GM19025 (cell line): ENCODE measurements around the gene USP25.

Experiments
- ATAC-seq: cut with Tn5 transposase; IDR thresholded peaks from one replicate; pipeline ENCODE4 v1.9.1; 2021; ENCODE audit warnings: mild to moderate bottlenecking, low read depth, moderate library complexity; ENCODE audit not compliant: unreplicated experiment

Gene USP25

GRCh38 chr21:15797577-15798363 lies 68.0 kb downstream of the USP25 start:
- ATAC-seq = no peak

GRCh38 chr21:15801352-15801863 lies 71.6 kb downstream of the USP25 start:
- no peak for ATAC-seq

- ATAC-seq = no peak
These were observed 74.6 kb downstream of the USP25 start for GRCh38 chr21:15804247-15805005.

GRCh38 chr21:15809065-15809464 lies 79.3 kb downstream of the USP25 start:
- no peak for ATAC-seq

GRCh38 chr21:15809818-15810217 lies 80.0 kb downstream of the USP25 start:
- no peak for ATAC-seq

GRCh38 chr21:15815285-15815684 lies 85.5 kb downstream of the USP25 start:
- ATAC-seq = no peak

GRCh38 chr21:15820327-15820726 lies 90.5 kb downstream of the USP25 start:
- ATAC-seq = no peak

GRCh38 chr21:15820852-15821379 lies 91.1 kb downstream of the USP25 start:
- no peak for ATAC-seq

- ATAC-seq = no peak
These were observed 93.8 kb downstream of the USP25 start for GRCh38 chr21:15823486-15824150.

GRCh38 chr21:15825700-15826099 lies 95.9 kb downstream of the USP25 start:
- ATAC-seq = no peak

GRCh38 chr21:15826147-15826780 lies 96.5 kb downstream of the USP25 start:
- no peak for ATAC-seq

- no peak for ATAC-seq
These were observed 97.3 kb downstream of the USP25 start for GRCh38 chr21:15826908-15827601.

GRCh38 chr21:15831497-15831896 lies 101.7 kb downstream of the USP25 start:
- ATAC-seq = no peak

GRCh38 chr21:15837645-15838044 lies 107.9 kb downstream of the USP25 start:
- ATAC-seq = no peak

- no peak for ATAC-seq
These were observed 109.2 kb downstream of the USP25 start for GRCh38 chr21:15839026-15839425.

- no peak for ATAC-seq
These were observed 109.8 kb downstream of the USP25 start for GRCh38 chr21:15839601-15840000.

- no peak for ATAC-seq
These were observed 110.6 kb downstream of the USP25 start for GRCh38 chr21:15840406-15840805.

- ATAC-seq = no peak
These were observed 112.2 kb downstream of the USP25 start for GRCh38 chr21:15841856-15842564.

- ATAC-seq = no peak
These were observed 112.7 kb downstream of the USP25 start for GRCh38 chr21:15842565-15842880.
